GM19395 (cell line): ENCODE measurements around the gene NPAS3.

Experiments used
- ATAC-seq: cut with Tn5 transposase; IDR thresholded peaks from one replicate; pipeline ENCODE4 v1.9.1; 2021; ENCODE audit warnings: mild to moderate bottlenecking, moderate library complexity; ENCODE audit not compliant: unreplicated experiment

Gene NPAS3

DNA sequence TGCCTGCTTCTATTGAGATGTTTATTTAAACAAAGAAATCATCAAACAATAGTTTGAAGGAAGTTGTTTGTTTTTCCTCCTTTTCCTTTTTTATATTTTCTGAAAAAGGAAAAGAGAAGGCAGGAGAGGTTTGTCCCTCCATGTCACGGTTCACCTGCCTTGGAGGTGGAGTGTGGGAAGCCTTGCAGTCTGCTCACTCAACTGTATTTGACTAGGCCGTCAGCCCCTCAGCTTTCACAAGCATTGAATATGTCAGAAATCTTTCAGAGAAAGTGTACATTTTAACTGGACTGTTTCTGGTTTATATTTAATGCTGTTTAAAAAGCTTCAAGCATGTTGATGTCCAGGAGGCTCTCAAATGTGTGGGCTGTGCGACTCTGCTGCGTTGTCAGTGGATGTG is 370.4 kb downstream of the NPAS3 start:
- no peak for ATAC-seq

DNA sequence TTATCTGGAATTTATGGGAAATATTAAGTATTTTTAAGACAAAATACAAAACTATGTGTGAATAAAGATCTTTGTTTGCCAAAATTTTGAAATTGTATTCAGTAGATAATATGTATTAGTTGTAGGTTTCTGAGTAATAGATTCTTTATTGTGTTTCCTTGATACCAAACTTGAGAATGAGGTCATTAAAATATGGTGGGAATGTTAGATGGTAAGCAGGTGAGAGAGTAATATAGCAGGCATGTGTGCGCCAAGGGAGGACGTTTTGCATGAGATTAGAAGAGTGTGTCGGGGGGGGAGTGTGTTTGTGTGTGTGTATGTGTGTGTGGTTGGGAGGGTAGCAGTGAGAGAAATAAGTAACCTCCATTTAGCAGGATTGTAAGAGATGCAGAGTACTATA is 376.5 kb downstream of the NPAS3 start:
- no peak for ATAC-seq

DNA sequence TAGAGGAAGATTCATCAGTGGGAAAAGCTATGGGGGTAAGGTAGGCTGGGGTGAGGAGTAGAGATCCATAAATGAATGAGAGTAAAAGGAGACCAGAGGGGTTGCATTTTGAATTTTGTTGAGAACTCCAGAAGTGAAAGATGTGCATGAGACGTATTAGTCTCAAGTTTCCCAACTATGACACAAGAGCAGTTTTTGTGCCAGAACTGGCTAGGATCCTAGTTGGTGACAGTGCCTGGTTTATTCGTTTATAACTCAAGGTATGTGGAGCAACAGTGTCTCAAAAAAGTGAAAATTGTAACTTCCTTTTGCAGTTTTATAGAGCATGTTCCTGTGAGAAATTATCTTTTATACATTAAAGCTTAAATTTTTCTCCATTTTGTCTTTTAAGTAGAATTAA is 377.0 kb downstream of the NPAS3 start:
- no peak for ATAC-seq

DNA sequence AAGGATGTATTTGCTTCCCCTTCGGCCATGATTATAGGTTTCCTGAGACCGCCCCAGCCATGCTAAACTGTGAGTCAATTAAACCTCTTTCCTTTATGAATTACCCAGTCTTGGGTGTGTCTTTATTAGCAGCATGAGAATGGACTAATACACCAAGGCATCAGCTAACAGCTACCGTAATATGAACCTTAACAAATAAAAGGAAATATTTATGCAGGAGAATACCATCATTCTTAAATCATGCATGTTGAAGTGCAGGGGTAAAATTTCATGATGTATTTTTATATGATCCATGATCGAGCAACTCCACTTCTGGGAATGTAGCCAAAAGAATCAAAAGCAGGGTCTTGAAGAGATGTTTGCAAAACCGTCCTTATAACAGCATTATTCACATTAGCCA is 379.0 kb downstream of the NPAS3 start:
- no peak for ATAC-seq

DNA sequence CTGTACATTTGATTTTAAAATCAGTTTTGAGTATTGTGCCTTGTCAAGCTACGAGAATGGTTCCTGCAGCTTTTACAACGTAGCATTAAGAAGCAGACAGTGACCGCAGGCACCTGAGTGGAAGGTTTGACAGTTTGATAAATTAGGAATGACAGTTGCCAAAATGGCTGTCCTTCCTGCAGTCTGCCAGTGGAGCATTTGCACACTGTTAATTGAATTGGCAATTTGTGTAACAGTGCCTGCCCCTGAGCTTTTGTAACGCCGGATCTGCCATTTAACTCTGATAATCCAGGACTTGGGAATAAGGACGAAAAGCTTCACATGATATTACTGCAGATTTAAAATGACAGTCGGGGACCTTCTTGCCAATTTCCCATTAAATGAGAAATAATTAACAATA is 385.3 kb downstream of the NPAS3 start:
- ATAC-seq: no peak

DNA sequence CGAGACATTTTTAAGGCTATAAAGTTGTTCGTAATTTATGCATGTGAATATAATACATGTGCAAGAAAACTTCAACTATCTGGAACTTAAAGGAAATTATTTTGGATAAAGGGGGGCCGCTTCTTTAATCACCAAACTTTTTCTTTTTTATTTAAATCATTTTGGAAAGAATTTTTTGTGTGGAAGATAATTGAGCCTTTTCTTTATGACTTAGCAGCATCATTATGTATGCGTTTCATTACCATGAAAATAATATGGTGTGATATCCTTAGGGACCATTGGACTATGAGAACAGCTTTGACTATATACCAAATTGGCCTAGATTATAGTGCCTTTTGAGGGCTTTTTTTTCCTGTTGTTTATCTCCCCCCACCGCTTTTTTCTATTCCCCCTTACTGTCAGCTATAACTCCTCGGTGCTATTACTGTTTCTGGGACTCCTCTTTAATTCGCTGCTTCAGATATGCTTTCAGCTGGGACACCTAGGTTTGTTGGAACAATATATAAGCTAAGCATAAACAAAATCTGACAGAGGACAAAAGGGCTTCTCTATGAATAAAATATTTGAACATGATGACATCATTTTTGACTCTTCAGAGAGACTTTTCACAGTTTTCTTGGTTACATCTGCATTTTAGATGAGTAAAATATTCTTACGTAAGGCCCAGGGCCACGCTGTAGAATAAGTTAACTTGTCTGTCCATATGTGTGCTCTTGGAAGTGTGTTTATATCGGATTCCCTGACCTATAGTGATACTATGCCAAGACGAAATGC is 392.7 kb downstream of the NPAS3 start:
- no peak for ATAC-seq

DNA sequence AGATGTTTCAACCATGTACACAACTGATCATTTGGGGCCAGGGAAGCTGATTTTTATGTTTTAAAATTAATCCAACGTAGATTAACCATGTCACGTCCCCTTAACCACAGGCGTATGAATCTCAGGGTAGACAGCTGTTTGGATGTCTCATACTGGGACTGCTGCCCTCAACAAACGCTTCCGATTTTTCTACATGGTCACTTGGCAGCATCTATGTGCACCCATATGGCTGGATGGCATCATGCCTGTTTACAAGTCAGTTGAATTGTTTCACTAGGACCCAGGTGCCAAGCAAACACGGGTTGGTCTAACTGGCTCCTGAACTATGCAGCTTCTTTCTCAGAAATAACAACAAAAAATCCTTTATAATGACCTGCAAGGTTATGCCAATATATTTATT is 393.8 kb downstream of the NPAS3 start:
- ATAC-seq: no peak

DNA sequence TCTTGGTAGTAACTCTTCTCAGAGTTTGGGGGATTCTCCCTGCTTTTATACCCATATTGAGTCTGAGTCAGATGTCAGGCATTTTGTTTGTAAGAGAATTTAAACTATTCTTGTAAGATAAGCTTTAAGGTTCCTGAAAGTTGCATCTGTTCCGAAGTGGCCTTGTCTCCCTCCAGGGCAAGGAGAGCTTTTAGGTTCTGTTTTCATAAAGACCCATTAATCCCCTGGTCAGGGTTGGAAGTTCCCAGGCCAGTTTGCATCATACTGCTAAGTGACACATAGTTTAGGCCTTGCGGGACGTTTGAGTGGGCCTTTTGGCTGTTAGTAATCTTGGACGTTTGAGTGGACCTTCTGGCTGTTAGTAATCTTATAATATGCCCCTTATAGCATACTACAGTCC is 396.7 kb downstream of the NPAS3 start:
- no peak for ATAC-seq

DNA sequence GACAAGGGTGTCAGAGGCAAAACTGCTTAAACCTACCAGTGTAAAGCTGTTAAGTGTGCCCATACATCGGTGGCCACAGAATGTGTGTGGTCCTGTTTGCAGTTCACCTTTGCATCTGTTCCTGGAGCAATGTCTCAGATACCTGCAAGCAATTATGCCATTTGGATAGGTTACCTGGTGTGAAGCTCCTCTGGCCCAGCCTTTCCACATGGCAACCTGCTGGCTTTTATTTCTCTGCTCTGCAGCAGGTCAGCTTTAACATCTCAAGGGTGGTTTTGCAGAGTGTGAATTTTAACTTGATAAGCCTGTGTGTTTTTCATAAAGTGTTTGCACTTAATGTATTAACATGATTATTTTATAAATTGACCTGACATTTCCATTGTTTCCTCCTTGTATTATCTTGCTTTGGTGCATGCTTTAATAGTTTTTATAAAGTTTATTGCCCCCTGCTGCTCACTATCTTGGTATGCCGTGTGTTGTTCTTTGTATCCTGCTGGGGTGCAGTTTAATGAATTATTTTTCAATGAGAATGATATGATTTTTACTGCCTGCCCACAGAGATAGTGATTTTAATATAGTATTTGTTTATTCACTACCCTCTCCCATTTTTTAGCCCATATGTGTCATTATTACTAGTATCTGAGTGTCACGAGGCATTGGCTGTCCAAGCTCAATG is 403.8 kb downstream of the NPAS3 start:
- no peak for ATAC-seq

DNA sequence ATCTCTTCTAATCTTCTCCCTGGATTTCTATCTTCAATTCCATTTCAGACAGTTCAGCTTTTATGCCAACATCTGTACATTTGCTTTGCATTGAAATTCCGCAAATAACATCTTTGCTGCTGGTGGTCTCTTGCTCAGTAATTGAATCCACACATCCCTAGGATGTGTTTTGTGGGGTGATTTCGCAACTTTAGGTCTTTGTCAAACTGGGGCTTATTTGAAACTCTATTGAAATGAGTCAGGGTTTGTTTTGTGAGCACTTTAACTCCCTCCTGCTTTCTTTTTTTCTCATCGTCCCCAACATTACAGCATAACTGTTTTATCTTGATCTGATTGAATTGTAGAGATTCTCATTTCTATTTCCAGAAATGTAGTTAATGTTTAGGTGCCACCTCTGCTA is 404.3 kb downstream of the NPAS3 start:
- no peak for ATAC-seq

DNA sequence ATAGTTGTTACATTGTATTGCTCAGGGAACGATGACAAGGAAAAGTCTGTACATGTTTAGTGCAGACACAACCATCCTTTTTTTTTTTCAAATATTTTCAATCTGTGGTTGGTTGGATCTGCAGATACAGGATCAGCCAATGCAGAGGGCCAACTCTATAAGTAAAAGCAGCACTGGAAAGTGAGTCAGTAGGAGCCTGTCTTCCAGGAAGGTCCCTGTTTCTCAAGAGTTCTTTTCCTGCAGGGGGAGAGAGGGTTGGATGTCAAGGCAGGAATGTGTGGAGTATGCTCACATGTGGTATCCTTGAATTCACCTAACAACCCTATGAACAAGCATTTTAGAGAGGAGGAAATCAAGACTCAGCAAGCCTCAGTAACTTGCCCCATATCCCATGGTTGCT is 409.1 kb downstream of the NPAS3 start:
- ATAC-seq: no peak

DNA sequence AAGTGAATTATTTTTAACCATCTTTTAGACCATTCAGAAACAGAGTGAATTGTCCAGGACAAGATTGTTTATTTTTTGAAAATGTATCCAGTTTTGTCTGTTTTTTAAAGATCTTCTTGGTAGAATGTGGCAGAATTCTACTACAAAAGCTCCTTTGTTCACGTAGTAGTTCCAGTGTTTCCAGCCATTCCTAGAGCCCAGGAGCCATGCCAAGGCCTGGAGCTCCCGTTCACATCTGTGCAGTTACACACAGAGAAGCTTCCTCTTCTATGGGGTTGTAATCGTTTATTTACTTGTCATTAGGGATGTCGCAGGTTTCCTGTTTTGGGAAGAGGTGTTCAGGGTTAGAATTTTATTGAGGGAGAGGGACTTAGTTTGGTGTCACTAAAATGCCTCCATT is 409.8 kb downstream of the NPAS3 start:
- ATAC-seq: no peak

DNA sequence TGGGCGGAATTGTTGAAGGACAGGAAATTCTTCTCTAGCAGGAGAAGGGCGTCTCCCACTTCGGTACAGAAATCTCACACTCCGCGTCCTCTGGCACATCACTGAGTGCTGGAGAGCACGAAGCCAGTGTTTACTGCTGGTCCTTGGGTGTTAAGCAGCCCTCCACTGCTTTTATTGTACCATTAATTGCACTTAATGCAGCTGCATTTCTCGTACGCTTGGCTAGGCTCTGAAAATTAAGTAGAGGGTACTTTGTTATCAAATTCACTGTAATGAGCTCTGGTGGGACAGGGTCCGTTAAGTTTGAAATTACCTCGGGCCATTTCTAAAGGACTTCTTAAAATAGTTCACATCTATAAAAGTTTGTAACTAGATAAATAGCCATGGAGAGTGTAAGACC is 411.2 kb downstream of the NPAS3 start:
- no peak for ATAC-seq

DNA sequence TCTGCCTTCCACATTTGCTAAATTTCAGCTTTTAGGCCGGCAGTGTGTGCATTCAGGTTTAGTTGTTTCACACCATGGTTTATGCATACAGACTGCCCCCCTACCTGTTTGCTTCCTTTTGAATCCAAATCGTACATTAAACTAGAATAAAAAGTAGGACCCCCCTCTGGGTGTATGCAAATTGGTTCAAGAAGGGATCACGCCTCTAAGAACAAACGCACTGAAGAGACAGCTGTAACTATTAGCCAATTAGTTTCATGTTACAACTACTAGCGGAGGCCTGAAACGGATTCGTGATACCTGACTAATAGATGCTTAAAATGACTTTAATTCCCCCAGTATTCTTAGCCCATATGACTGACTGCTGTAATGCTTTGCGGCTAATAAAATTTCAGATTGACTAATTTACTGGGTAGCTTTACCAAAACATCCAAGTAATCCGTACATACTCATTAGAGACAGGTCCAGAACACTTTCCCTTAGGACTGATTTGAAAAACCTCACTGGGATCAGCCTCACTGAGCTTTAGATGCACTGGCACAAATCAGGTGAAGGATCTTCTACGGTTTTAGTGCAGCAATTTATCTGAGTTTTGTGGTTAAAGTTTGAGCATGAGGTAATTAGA is 411.8 kb downstream of the NPAS3 start:
- ATAC-seq: no peak

DNA sequence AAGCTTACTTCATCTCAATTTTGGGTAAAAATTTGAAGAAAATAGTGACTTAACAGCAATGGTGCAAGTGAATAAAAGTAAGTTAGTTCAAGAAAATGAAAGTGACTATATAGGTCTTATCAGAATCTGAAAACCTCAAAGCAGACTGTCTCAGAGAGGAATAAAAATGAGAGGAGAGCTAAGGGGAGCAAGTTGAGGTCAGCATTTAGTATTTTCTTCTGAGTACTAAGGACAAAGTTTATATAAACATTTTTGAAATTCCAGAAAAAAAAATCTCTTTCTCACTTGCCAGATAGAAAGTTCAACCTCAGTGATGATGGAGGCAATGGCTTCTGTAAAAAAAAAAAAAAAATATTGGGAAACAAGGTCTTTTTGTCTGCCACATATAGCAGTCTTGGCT is 414.1 kb downstream of the NPAS3 start:
- no peak for ATAC-seq

DNA sequence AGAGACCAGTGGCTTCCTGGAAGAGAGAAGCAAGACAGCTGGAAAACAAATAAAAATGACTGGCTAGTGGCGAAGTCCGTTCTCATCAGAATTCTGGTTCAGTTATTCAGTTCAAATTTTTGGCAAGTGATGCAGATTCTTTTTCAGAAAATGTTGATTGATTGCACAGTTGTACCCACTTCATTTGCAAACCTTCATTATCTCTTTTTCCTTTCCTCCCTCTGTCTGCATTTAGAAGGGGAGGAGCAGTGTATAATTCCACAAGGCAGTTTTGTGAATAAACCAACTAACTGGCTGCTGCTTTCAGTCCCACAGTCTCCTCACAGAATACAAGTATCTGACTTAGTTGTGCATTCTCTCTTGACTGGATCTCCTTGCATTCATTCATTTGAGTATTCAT is 417.5 kb downstream of the NPAS3 start:
- no peak for ATAC-seq

DNA sequence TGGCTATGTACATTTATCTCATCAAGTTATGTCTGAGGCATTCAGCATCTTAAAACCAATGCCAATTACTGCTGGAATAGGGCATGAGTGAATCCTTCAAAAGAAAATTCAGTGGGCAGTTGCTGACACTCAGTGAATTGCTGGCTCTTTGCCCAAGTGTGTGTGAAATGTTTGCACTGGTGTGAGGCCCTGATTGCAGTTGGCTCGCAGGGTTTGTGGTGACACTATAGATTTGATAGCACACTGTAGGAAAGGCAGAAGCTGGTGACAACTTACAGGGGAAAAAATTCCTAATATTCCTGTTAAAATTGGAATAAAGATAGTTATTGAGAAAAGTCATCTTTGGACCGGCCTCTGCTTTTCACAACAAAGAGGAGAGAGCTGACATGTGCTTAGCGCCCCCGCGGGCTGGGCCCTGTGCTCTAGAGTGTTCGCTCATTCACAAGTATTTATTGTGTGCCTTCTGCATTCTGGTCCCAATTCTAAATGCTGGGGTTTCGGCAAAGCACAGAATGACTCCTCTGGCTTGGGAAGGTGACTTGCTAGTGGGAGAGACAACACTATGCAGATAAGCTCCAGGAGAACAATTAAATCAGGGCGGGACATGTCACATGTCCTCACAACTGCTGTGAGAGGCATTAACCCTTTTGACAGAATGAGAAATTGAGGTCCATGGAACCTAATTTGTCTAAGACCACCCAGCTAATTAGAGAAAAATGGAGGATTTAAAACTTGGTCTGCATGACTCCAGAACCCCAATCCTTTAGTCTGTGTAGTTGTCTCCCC is 418.7 kb downstream of the NPAS3 start:
- no peak for ATAC-seq

DNA sequence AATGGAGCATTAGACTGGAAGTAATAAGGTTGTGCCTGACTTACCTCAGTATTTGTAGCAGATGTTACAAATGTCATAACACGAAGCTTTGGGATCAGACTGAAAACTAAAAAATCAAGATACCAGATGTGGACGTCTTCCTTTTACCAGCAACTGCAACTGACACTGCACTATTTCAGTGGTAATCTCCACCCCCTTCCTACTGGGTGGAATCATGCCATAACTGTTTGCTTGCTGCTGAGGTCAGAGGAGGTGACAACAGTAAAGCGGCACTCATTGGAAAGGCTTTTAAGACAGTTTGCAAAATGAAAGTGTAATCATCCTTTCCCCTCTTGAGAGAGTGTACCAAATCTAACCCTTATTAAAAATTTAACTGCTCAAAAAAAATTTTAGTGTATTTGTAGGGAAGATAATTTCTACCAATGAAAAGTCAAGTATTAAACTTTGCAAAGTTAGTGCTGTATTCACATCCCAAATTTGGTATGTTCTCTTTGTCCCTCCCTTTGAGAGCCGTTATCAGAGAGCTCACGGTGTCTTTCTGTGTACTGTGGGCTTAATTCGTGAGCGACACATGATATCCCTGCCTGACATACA is 420.7 kb downstream of the NPAS3 start:
- no peak for ATAC-seq

DNA sequence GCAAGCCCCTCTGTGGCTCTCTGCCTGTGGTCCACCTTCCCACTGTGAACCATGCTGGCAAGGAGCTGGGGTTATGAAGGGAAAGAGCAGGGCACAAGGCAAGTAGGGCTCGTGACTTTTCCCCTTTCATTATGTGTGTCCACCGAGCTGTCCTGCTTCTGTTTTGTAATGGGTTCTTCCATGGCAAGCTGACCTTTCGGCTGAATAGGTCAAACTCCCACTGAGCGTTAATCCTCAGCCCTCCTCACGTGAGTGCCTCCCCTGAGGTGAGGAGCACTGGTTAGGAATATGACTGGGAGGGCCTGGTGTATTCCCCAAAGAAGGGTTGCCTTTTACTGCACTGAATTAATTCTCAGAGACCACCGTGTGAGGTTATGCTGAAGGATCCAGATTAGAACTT is 424.3 kb downstream of the NPAS3 start:
- no peak for ATAC-seq

DNA sequence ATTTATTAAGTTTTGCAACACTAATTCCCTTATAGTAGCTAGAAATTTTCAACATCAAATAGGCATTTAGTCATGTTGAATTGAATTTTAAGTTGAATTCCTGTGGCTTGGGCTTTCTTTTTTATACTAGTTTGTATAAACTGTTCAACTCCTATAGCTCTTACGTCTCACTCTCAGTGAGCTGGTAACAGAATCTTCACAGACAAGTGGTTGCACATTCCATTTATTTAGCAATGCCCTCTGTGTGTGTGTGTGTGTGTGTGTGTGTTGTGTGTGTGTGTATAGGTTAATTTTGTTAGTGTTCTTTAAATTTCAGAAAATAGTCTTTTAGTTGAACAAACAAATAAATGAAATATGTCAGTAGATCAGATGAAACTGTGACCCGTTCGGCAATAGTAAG is 425.0 kb downstream of the NPAS3 start:
- ATAC-seq: no peak

DNA sequence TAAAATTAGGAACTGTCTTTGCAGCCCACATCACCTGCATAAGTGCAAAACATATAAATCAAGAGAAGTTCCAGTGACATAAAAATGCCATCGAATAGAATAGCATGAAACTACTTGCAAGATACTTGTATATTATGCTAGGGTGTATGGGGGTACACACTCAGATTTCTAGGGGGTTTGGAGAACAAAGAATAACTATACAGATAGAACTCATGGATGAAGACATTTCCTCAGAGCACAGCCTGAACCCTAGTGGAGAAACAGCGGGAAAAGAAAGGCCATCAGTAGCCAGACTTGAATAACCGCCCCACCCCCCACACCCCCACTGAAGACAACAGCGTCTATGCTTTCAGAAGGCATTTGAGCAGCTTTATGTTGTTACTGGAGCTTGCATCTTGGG is 425.8 kb downstream of the NPAS3 start:
- ATAC-seq: no peak
